ENCODE data around the gene CTNNBL1. TPM values are rescaled to one million over a fixed set of nuclear protein-coding genes. Genes with fewer than 3 reads are reported as not detected.
"Not testable (repeated sequence)": the region's sequence is repeated elsewhere in the genome, so short reads cannot be mapped to it uniquely, and the experiment has no call there.

CTNNBL1 gene
- polyA plus RNA-seq, 2 donors: 30.2 to 39.6 TPM

DNA sequence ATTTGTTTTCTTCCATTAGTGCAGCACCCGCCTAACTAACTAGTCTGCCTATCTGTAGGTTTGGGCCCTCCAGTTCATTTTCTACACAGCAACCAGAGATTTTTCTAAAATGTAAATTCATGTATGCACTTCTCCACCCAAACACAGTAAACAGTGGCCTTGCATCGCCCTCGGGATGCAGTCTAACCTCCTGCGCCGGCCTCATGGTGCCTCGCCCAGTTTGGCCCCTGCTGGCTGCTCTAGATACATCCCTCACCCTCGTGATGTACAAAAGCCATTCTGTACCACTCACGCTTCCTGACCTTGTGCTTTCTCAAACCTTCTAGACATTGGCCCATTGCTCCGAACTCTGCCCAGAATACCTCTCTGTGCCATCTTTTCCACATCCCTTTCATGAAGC, 155.3 kb downstream of the CTNNBL1 start:
- no peak overlapping the region for H3K4me3 ChIP-seq (ENCODE audit: low read depth in 1 of 2, low read length in 2 of 2)

GRCh38 chr20:37849566-37849965, 155.7 kb downstream of the CTNNBL1 start:
- peaks cover 2 to 20% of the 10 kb centered on the region in 2 donors for H3K36me3 ChIP-seq (ENCODE audit: control insufficient read depth in 2 of 2, insufficient read depth in 2 of 2, low read length in 1 of 2)
- no peaks in the 10 kb centered on the region for H3K27me3 ChIP-seq (ENCODE audit: control insufficient read depth in 1 of 2, insufficient read depth in 2 of 2, low read length in 2 of 2)
- no peak overlapping the region for H3K4me3 ChIP-seq (ENCODE audit: low read depth in 1 of 2, low read length in 2 of 2)
- H3K27ac ChIP-seq (ENCODE audit: low read depth in 2 of 2, low read length in 1 of 2): no peak overlapping the region
- H3K9me3 ChIP-seq (ENCODE audit: control insufficient read depth in 2 of 2, insufficient read depth in 1 of 2, low read depth in 1 of 2, low read length in 1 of 2): no peaks in the 10 kb centered on the region
- no peaks in the 10 kb centered on the region for H3K4me1 ChIP-seq (ENCODE audit: control insufficient read depth in 2 of 2, insufficient read depth in 2 of 2, low read length in 1 of 2)
- 89 to 95% methylated on average over 2 of the region's 2 CpGs for WGBS, 2 donors

More for the DNA sequence above, 155.3 kb downstream of the CTNNBL1 start:
- H3K36me3 ChIP-seq (ENCODE audit: control insufficient read depth in 2 of 2, insufficient read depth in 2 of 2, low read length in 1 of 2): peaks cover 2 to 20% of the 10 kb centered on the region in 2 donors
- WGBS, 2 donors: 96 to 98% methylated on average over 9 of the region's 9 CpGs
- H3K9me3 ChIP-seq (ENCODE audit: control insufficient read depth in 2 of 2, insufficient read depth in 1 of 2, low read depth in 1 of 2, low read length in 1 of 2): no peaks in the 10 kb centered on the region
- no peaks in the 10 kb centered on the region for H3K4me1 ChIP-seq (ENCODE audit: control insufficient read depth in 2 of 2, insufficient read depth in 2 of 2, low read length in 1 of 2)
- no peaks in the 10 kb centered on the region for H3K27me3 ChIP-seq (ENCODE audit: control insufficient read depth in 1 of 2, insufficient read depth in 2 of 2, low read length in 2 of 2)
- H3K27ac ChIP-seq (ENCODE audit: low read depth in 2 of 2, low read length in 1 of 2): no peak overlapping the region

DNA sequence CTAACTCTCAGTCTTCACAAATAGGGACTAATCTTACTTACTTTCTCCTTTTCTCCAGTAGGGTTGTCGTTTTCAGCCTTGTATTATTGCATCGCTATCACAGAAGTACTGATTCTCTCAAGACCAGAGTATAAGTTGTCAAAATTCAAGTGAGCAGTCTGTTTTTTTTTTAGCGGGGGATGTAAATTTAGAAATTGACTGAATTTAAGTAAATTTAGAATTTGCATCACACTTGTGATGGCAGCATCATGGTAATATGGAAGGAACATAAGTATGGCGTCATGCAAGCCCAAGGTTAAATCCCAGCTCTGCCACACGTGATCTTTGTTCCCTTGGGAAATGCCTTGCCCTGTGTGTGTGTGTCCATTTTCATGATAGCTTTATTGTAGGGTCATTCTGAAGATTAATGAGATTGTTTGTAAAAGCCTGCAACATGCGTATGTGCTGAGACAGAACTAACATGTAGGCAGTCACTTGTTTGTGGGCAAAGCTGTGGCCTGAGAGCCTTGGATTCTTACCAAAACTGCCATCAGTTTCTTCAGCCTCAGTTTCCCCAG, 156.3 kb downstream of the CTNNBL1 start:
- H3K4me3 ChIP-seq (ENCODE audit: low read depth in 1 of 2, low read length in 2 of 2): no peak overlapping the region
- 93 to 96% methylated on average over 6 of the region's 6 CpGs for WGBS, 2 donors
- H3K4me1 ChIP-seq (ENCODE audit: control insufficient read depth in 2 of 2, insufficient read depth in 2 of 2, low read length in 1 of 2): no peaks in the 10 kb centered on the region
- H3K27ac ChIP-seq (ENCODE audit: low read depth in 2 of 2, low read length in 1 of 2): no peak overlapping the region
- peaks cover 2 to 20% of the 10 kb centered on the region in 2 donors for H3K36me3 ChIP-seq (ENCODE audit: control insufficient read depth in 2 of 2, insufficient read depth in 2 of 2, low read length in 1 of 2)
- H3K27me3 ChIP-seq (ENCODE audit: control insufficient read depth in 1 of 2, insufficient read depth in 2 of 2, low read length in 2 of 2): no peaks in the 10 kb centered on the region
- H3K9me3 ChIP-seq (ENCODE audit: control insufficient read depth in 2 of 2, insufficient read depth in 1 of 2, low read depth in 1 of 2, low read length in 1 of 2): no peaks in the 10 kb centered on the region

GRCh38 chr20:37850724-37851355, 157.0 kb downstream of the CTNNBL1 start:
- Histone ChIP-seq H3K27me3 (ENCODE audit: control insufficient read depth in 1 of 2, insufficient read depth in 2 of 2, low read length in 2 of 2) (no peaks in the 10 kb centered on the region), H3K36me3 (ENCODE audit: control insufficient read depth in 2 of 2, insufficient read depth in 2 of 2, low read length in 1 of 2) (peaks cover 5 to 15% of the 10 kb centered on the region in 2 donors), H3K4me3 (ENCODE audit: low read depth in 1 of 2, low read length in 2 of 2) (no peak overlapping the region), H3K4me1 (ENCODE audit: control insufficient read depth in 2 of 2, insufficient read depth in 2 of 2, low read length in 1 of 2) (no peaks in the 10 kb centered on the region), H3K9me3 (ENCODE audit: control insufficient read depth in 2 of 2, insufficient read depth in 1 of 2, low read depth in 1 of 2, low read length in 1 of 2) (no peaks in the 10 kb centered on the region), H3K27ac (ENCODE audit: low read depth in 2 of 2, low read length in 1 of 2) (no peak overlapping the region)
- 76 to 78% methylated on average over 10 of the region's 10 CpGs for WGBS, 2 donors

DNA sequence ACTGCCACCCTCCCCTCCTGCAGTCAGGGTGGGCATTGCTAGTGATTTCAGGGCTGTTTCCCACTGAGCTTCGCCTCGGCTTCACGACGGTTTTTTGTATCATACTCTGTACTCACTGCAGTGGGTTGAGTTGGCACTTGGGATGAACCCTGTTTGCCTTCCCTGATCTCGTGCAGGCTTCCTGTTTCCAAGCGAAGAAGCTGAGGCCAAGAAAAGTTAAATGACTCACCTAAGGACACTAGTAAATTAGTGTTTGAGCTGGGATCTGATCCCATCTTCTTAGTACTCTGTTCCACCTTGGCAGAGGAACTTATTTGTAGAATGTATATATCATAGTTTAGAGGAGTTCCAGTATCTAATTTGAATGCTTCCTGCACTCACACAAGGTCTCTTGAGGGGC, 158.8 kb downstream of the CTNNBL1 start:
- WGBS, 2 donors: 86 to 92% methylated on average over 6 of the region's 6 CpGs
- H3K9me3 ChIP-seq (ENCODE audit: control insufficient read depth in 2 of 2, insufficient read depth in 1 of 2, low read depth in 1 of 2, low read length in 1 of 2): no peaks in the 10 kb centered on the region
- H3K27ac ChIP-seq (ENCODE audit: low read depth in 2 of 2, low read length in 1 of 2): no peak overlapping the region
- H3K4me3 ChIP-seq (ENCODE audit: low read depth in 1 of 2, low read length in 2 of 2): no peak overlapping the region
- H3K36me3 ChIP-seq (ENCODE audit: control insufficient read depth in 2 of 2, insufficient read depth in 2 of 2, low read length in 1 of 2): peaks cover 5 to 13% of the 10 kb centered on the region in 2 donors
- H3K27me3 ChIP-seq (ENCODE audit: control insufficient read depth in 1 of 2, insufficient read depth in 2 of 2, low read length in 2 of 2): no peaks in the 10 kb centered on the region
- H3K4me1 ChIP-seq (ENCODE audit: control insufficient read depth in 2 of 2, insufficient read depth in 2 of 2, low read length in 1 of 2): no peaks in the 10 kb centered on the region

GRCh38 chr20:37853823-37854375, 160.1 kb downstream of the CTNNBL1 start:
- Histone ChIP-seq H3K27me3 (ENCODE audit: control insufficient read depth in 1 of 2, insufficient read depth in 2 of 2, low read length in 2 of 2) (no peaks in the 10 kb centered on the region), H3K4me3 (ENCODE audit: low read depth in 1 of 2, low read length in 2 of 2) (no peak overlapping the region), H3K4me1 (ENCODE audit: control insufficient read depth in 2 of 2, insufficient read depth in 2 of 2, low read length in 1 of 2) (no peaks in the 10 kb centered on the region), H3K36me3 (ENCODE audit: control insufficient read depth in 2 of 2, insufficient read depth in 2 of 2, low read length in 1 of 2) (peaks cover 5 to 14% of the 10 kb centered on the region in 2 donors), H3K9me3 (ENCODE audit: control insufficient read depth in 2 of 2, insufficient read depth in 1 of 2, low read depth in 1 of 2, low read length in 1 of 2) (no peaks in the 10 kb centered on the region), H3K27ac (ENCODE audit: low read depth in 2 of 2, low read length in 1 of 2) (no peak overlapping the region)
- 93 to 96% methylated on average over 2 of the region's 2 CpGs for WGBS, 2 donors

- H3K27ac ChIP-seq (ENCODE audit: low read depth in 2 of 2, low read length in 1 of 2); H3K9me3 ChIP-seq (ENCODE audit: control insufficient read depth in 2 of 2, insufficient read depth in 1 of 2, low read depth in 1 of 2, low read length in 1 of 2); H3K27me3 ChIP-seq (ENCODE audit: control insufficient read depth in 1 of 2, insufficient read depth in 2 of 2, low read length in 2 of 2); H3K4me1 ChIP-seq (ENCODE audit: control insufficient read depth in 2 of 2, insufficient read depth in 2 of 2, low read length in 1 of 2); H3K4me3 ChIP-seq (ENCODE audit: low read depth in 1 of 2, low read length in 2 of 2): not testable (repeated sequence)
- H3K36me3 ChIP-seq (ENCODE audit: control insufficient read depth in 2 of 2, insufficient read depth in 2 of 2, low read length in 1 of 2): peaks cover 5 to 13% of the 10 kb centered on the region in 2 donors
- WGBS, 2 donors: 94 to 98% methylated on average over 5 of the region's 5 CpGs
Measured at GRCh38 chr20:37856034-37856433, 162.2 kb downstream of the CTNNBL1 start.

DNA sequence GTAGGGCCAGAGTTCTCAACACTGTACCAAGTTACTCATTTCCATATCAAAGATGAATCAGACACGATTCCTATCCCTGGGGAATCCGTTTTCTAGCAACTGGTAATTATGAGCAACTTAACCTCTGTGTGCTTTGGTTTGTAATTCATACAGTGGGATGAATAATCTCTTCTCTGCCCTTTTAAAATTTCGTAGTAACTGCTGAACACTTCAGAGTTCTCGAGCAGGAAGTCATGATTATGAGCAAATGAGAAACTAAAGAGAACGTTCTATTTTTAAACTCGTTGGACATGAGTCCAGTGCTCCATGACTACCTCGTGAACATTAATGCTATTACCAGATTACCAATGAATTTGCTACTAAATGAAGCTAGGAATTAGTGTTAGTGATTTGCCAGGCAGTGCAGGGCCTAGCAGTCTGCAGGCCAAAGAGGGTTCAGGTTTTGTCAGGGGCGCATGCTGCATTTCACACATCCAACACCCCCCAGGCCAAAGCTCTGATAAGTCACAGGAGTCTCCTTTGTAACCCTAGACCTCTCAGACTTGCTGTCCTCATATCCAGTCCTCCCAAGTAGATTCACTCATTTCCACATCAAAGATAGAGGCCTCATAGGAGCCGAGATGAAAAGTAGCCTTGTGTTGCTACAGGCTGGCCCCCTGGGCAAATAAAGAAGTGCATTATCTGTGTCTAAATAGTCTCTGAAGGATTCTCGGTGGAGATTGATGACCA, 163.3 kb downstream of the CTNNBL1 start:
- no peaks in the 10 kb centered on the region for H3K27me3 ChIP-seq (ENCODE audit: control insufficient read depth in 1 of 2, insufficient read depth in 2 of 2, low read length in 2 of 2)
- H3K4me3 ChIP-seq (ENCODE audit: low read depth in 1 of 2, low read length in 2 of 2): no peak overlapping the region
- no peaks in the 10 kb centered on the region for H3K4me1 ChIP-seq (ENCODE audit: control insufficient read depth in 2 of 2, insufficient read depth in 2 of 2, low read length in 1 of 2)
- H3K9me3 ChIP-seq (ENCODE audit: control insufficient read depth in 2 of 2, insufficient read depth in 1 of 2, low read depth in 1 of 2, low read length in 1 of 2): no peaks in the 10 kb centered on the region
- H3K27ac ChIP-seq (ENCODE audit: low read depth in 2 of 2, low read length in 1 of 2): no peak overlapping the region
- WGBS, 2 donors: 73 to 78% methylated on average over 10 of the region's 10 CpGs
- peaks cover 12 to 19% of the 10 kb centered on the region in 2 donors for H3K36me3 ChIP-seq (ENCODE audit: control insufficient read depth in 2 of 2, insufficient read depth in 2 of 2, low read length in 1 of 2)

DNA sequence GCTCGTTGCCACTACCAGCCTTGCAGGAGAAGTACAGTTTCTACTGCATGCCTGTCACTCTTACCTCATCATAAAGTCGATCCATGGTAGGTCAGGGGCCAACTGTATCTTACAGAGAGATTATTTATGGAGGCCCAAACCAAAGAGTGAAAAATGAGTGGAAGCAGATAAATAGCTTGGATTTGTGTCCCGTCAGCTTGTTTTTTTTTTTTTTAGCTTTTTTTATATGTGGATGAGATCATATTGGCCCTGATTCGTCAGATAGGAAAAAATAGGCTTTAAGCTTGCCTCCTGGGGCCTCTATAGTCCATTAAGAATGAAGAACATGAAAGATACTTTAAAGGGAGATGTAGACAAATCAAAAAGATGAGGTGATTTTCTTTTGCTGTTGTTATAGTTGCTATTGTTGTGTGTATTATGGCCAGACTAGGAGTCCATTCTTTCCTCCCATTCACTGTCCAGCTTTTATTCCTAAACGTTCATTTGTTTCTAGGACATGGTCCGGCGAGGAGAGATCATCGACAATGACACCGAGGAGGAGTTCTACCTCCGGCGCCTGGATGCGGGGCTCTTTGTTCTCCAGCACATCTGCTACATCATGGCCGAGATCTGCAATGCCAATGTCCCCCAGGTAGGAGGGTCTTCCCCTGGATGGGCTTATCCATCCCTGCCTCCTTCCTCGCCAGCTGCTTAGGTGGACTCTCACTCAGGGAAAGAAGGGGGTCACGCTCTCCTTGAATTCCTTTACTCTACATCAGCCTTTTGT, 165.8 kb downstream of the CTNNBL1 start:
- 93 to 94% methylated on average over 15 of the region's 15 CpGs for WGBS, 2 donors
- Histone ChIP-seq H3K27me3 (ENCODE audit: control insufficient read depth in 1 of 2, insufficient read depth in 2 of 2, low read length in 2 of 2) (no peaks in the 10 kb centered on the region), H3K36me3 (ENCODE audit: control insufficient read depth in 2 of 2, insufficient read depth in 2 of 2, low read length in 1 of 2) (peaks cover 10 to 22% of the 10 kb centered on the region in 2 donors), H3K9me3 (ENCODE audit: control insufficient read depth in 2 of 2, insufficient read depth in 1 of 2, low read depth in 1 of 2, low read length in 1 of 2) (no peaks in the 10 kb centered on the region), H3K4me1 (ENCODE audit: control insufficient read depth in 2 of 2, insufficient read depth in 2 of 2, low read length in 1 of 2) (no peaks in the 10 kb centered on the region), H3K27ac (ENCODE audit: low read depth in 2 of 2, low read length in 1 of 2) (no peak overlapping the region), H3K4me3 (ENCODE audit: low read depth in 1 of 2, low read length in 2 of 2) (no peak overlapping the region)

Data from esophagus (tissue), 2 donors.